GM18909 (cell line): ENCODE results near the gene MYOZ3.

ENCODE experiments used
- ATAC-seq: cut with Tn5 transposase; IDR thresholded peaks from one replicate; pipeline ENCODE4 v1.9.1; 2021; ENCODE audit warnings: mild to moderate bottlenecking; ENCODE audit not compliant: unreplicated experiment, poor library complexity

The MYOZ3 gene

GRCh38 chr5:150656191-150657132 lies 4.6 kb upstream of the MYOZ3 start:
- peak; percentile 80 for ATAC-seq

- ATAC-seq, result no peak
These were observed 2.9 kb upstream of the MYOZ3 start for GRCh38 chr5:150658121-150658520.

DNA sequence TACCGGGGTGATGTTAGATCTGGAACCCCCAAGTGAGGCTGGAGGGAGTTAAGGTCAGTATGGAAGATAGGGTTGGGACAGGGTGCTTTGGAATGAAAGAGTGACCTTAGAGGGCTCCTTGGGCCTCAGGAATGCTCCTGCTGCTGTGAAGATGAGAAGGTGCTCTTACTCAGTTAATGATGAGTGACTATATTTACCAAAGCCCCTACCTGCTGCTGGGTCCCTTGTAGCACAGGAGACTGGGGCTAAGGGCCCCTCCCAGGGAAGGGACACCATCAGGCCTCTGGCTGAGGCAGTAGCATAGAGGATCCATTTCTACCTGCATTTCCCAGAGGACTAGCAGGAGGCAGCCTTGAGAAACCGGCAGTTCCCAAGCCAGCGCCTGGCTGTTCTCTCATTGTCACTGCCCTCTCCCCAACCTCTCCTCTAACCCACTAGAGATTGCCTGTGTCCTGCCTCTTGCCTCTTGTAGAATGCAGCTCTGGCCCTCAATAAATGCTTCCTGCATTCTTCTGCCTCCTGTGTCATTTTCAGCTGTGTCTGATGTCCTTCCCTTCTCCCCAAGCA lies 2.3 kb upstream of the MYOZ3 start:
- ATAC-seq, result no peak

DNA sequence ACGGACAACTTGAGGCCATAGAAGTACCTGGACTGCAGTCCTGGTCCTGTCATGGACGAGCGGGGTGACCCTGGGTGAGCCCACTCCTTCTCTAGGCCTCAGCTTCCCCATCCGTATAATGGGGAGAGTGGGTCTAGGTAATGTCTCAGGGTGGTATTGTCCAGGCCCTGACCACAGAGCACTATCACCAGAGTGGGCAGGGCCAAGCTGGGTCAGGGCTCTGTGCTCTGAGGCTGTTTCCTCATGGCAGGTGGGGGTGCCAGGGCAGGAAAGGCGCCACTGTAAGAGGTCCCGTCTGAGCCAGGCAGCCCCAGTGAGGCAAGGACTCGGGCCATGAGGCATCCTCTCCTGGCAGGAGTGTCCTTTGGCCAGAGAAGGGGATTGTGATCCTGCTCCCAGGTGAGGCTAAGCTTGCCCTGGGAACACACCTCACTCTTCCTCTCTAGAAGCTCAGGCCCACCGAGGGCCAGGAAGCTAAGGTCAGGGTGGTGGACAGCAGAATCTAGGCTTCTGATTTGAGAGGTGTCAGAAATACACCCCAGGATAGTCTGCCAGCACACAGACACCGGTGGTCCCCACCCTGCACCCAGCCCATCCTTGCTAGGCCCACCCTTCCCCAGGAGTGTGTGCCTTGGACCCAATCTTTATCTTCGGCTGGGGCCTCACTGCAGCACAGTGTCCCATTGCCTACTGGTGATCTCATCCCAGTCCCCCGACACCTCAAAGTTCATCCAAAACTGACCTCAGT lies 1.5 kb upstream of the MYOZ3 start:
- ATAC-seq, result no peak

DNA sequence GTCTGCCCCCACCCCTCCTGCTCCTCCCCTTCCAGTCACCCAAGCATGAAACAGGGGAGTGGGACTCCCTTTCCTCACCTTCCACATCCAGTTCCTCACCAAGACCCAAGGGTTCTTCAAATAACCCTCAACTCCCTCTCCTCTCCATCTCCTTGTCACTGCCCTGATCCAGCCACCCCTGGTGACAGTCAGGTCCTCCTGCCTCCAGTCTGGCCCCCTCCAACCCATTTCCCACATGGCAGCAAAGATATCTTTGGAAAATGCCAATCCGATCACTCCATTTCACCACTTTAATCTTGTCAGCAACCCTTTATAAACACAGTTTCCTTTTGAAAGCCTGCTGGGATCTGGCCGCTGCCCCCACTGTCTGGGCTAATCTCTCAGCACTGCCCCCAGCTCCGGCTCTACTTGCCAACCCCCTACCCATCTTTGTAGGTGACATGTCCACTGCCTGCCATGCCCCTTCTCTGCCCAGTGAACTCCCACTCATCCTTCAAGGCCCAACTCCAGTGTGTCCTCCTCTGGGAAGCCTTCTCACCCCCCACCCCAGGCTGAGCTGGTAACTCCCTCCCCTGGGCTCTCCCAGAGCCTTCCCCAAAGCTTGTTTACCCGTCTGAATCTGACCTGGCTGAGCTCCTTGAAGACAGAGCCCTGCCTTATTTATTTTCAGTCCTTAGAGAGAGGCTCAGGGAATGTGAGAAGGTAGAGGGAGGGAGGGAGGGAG lies 781 bp upstream of the MYOZ3 start:
- no peak for ATAC-seq

- ATAC-seq, result no peak
These were observed 958 bp downstream of the MYOZ3 start for GRCh38 chr5:150661821-150662596.

GRCh38 chr5:150662731-150663516 lies 1.9 kb downstream of the MYOZ3 start:
- no peak for ATAC-seq

DNA sequence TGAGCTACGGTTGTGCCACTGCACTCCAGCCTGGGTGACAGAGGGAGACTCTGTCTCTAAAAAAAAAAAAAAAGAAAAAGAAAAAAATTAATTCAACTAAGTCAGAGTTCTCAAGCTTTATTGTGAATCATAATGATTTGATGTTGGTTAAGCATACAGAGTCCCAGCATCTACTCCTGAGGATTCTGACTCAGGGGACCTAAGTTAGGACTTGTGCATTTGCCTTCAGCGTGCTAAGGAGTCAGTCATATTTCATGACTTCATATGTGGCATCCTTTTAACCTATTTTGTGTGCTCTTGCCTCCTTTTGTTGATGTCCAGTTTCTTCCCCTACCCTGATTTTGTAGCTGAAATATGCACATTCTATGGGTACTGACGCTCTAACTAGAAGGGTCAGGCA lies 2.9 kb downstream of the MYOZ3 start:
- no peak for ATAC-seq

- no peak for ATAC-seq
These were observed 4.0 kb downstream of the MYOZ3 start for GRCh38 chr5:150665044-150665443.

- ATAC-seq, result no peak
These were observed 9.4 kb downstream of the MYOZ3 start for GRCh38 chr5:150670275-150670947.

DNA sequence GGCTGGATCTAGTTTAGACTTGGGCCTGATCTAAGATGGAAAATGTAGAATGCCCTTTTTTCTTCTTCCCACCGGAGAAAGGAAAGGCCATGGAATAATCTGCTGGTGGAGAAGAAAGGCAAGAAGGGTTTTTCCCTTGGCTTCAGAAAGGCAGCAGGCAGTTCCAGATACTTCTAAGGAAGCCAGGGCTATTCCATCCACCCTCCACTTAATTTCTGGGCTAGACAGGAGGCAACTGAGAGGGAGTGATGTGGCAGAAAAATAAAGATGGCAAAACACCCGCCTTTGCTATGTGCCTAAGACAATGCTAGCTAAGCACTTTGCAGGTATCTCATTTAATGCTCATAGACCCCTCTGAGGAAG lies 9.9 kb downstream of the MYOZ3 start:
- ATAC-seq, result no peak

- no peak for ATAC-seq
These were observed 10.6 kb downstream of the MYOZ3 start for GRCh38 chr5:150671509-150672236.

DNA sequence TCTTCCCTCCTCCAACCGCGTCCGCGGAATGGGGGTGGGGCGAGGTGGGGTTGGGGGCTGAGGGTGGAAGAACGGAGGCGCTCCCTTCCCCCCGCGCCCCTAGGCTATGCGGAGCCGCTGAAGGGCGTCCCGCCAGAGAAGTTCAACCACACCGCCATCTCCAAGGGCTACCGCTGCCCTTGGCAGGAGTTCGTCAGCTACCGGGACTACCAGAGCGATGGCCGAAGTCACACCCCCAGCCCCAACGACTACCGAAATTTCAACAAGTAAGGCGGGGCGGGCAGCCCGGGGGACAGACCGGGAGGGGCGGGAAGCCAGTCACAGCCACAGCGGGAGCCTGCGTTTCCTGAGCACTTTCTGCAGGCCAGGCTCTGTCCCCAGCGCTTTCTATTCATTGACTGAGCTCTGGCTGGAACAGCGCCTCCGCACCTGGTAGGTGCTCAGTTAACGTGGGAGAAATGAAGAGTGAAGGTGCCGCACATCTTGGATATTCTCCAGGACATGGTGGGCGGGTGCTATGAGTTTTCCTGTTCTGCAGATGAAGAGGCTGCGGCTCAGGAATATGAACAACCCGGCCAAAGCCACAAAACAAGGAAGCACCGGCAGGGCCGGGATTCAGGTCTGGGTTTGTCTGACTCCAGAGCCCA lies 11.3 kb downstream of the MYOZ3 start:
- no peak for ATAC-seq

DNA sequence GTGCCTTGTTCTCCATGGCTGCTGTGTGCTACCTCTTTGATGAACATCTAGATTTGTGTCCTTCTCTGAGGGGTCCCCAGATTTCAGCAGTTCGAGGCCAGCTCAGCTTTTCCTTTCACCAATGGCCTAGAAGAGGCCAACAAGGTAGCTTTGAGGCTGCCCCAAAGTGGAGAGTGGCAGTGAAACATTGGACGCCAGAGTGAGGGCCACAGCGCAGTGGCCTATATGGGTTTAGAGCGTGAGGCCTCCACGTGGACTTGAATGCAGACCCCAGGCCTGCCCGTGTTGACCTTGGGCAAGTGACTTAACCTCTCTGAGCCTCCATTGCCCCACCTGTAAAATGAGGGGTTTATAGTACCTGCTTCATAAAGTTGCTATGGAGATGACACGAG lies 11.8 kb downstream of the MYOZ3 start:
- no peak for ATAC-seq

- ATAC-seq, result no peak
These were observed 13.3 kb downstream of the MYOZ3 start for GRCh38 chr5:150674341-150674821.

DNA sequence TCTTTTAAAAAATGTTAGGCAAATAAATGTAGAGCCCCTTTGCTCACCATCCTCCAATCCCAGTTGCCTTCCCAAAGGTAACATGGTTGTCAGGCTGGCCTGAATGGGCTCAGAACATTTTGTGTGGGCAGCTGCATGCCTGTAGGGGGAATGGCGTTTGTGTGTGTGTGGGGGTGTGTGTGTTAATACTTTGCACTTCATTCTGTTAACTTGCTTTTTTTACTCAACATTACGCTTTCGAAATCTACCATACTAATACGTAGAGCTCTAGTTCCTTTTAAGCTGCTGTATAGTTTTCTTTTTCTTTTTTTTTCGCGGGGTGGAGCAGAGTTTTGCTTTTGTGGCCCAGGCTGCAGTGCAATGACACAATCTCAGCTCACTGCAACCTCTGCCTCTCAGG lies 14.0 kb downstream of the MYOZ3 start:
- ATAC-seq, result no peak

- ATAC-seq, result no peak
These were observed 15.5 kb downstream of the MYOZ3 start for GRCh38 chr5:150676578-150676977.
